GM23338 (cell line): ENCODE data around the gene LIX1L. TPM values are rescaled to one million over a fixed set of nuclear protein-coding genes. Genes with fewer than 3 reads are reported as not detected.
A peak's percentile ranks its signal among the peaks of the same experiment; 100 is the strongest.

Experiments
- ATAC-seq: fragments of 200-7000 bp; cut with Tn5 transposase; 3 replicates; pipeline ENCODE4 v1.9.1; 2020
- DNase-seq: peaks from one replicate; pipeline ENCODE4 v3.0.0-alpha.2; 2015; ENCODE audit warnings: low spot score
- H2AFZ ChIP-seq: fragments of 200-600 bp; sonication (generic); 2 replicates; pipeline ENCODE4 v1.8.0; 2016; ENCODE audit warnings: antibody characterized with exemption, mild to moderate bottlenecking, moderate library complexity
- H3F3A ChIP-seq: fragments of 200-600 bp; sonication (generic); replicated peaks from 2 replicates; pipeline ENCODE4 v1.8.0; 2017; ENCODE audit warnings: antibody characterized with exemption, mixed run types, low read depth
- H3K27ac ChIP-seq: fragments of 200-600 bp; sonication (generic); 2 replicates; pipeline ENCODE4 v1.6.1; 2016; ENCODE audit warnings: low read depth
- H3K27me3 ChIP-seq: fragments of 200-600 bp; sonication (generic); 2 replicates; pipeline ENCODE4 v1.8.0; 2016; ENCODE audit warnings: mild to moderate bottlenecking, mixed run types, moderate library complexity; ENCODE audit not compliant: insufficient read depth
- H3K36me3 ChIP-seq: fragments of 200-600 bp; sonication (generic); 2 replicates; pipeline ENCODE4 v1.8.0; 2016; ENCODE audit warnings: mild to moderate bottlenecking; ENCODE audit not compliant: insufficient read depth
- H3K4me1 ChIP-seq: fragments of 200-600 bp; sonication (generic); 2 replicates; pipeline ENCODE4 v1.8.0; 2016; ENCODE audit warnings: mild to moderate bottlenecking, moderate library complexity; ENCODE audit not compliant: insufficient read depth
- H3K4me2 ChIP-seq: fragments of 200-600 bp; sonication (generic); 2 replicates; pipeline ENCODE4 v1.7.1; 2017; ENCODE audit warnings: mixed run types
- H3K4me3 ChIP-seq: fragments of 200-600 bp; sonication (generic); 2 replicates; pipeline ENCODE4 v1.6.1; 2016; ENCODE audit warnings: mixed run types
- H3K79me2 ChIP-seq: fragments of 200-600 bp; sonication (generic); replicated peaks from 2 replicates; pipeline ENCODE4 v1.8.0; 2017; ENCODE audit warnings: mild to moderate bottlenecking; ENCODE audit not compliant: insufficient read depth
- H3K9me2 ChIP-seq: fragments of 200-600 bp; sonication (generic); 2 replicates; pipeline ENCODE4 v1.8.0; 2017; ENCODE audit not compliant: insufficient read depth
- H4K20me1 ChIP-seq: fragments of 200-600 bp; sonication (generic); replicated peaks from 2 replicates; pipeline ENCODE4 v1.8.0; 2017; ENCODE audit warnings: mild to moderate bottlenecking; ENCODE audit not compliant: insufficient read depth
- H3K27ac Mint-ChIP-seq: 2 replicates; pipeline ENCODE4 v1.8.0; 2020; ENCODE audit warnings: inconsistent platforms, mild to moderate bottlenecking, moderate library complexity, mixed read lengths
- H3K27me3 Mint-ChIP-seq: 3 replicates; pipeline ENCODE4 v1.8.0; 2022; ENCODE audit warnings: low read depth, mild to moderate bottlenecking, moderate library complexity, mixed read lengths, inconsistent platforms; ENCODE audit not compliant: insufficient read depth, poor library complexity
- H3K36me3 Mint-ChIP-seq: 3 replicates; pipeline ENCODE4 v1.8.0; 2021; ENCODE audit warnings: low read depth, mild to moderate bottlenecking, inconsistent platforms, moderate library complexity, mixed read lengths
- H3K4me1 Mint-ChIP-seq: 3 replicates; pipeline ENCODE4 v1.8.0; 2020; ENCODE audit warnings: mild to moderate bottlenecking, inconsistent platforms, mixed read lengths
- H3K4me3 Mint-ChIP-seq: 3 replicates; pipeline ENCODE4 v1.8.0; 2021; ENCODE audit warnings: moderate library complexity, mild to moderate bottlenecking, inconsistent platforms, mixed read lengths
- H3K9me3 Mint-ChIP-seq: 3 replicates; pipeline ENCODE4 v1.8.0; 2020; ENCODE audit warnings: moderate library complexity, mild to moderate bottlenecking, inconsistent platforms, mixed read lengths
- CREB1 ChIP-seq: fragments of 250-450 bp; sonication (Bioruptor Pico); IDR thresholded peaks from 2 replicates; pipeline ENCODE4 v1.5.0; 2020; ENCODE audit warnings: low read depth, mild to moderate bottlenecking, moderate library complexity
- EZH2 ChIP-seq: fragments of 200-600 bp; sonication (generic); IDR thresholded peaks from one replicate; pipeline ENCODE4 v1.8.0; 2017; ENCODE audit warnings: antibody characterized with exemption, mild to moderate bottlenecking, low read depth; ENCODE audit not compliant: unreplicated experiment
- JUNB ChIP-seq: IDR thresholded peaks from one replicate; pipeline ENCODE4 v1.6.1; 2016; ENCODE audit warnings: antibody characterized with exemption; ENCODE audit not compliant: unreplicated experiment
- NANOG ChIP-seq: IDR thresholded peaks from 2 replicates; pipeline ENCODE4 v1.6.1; 2016; ENCODE audit warnings: antibody characterized with exemption, borderline replicate concordance
- POLR2AphosphoS5 ChIP-seq: IDR thresholded peaks from 2 replicates; pipeline ENCODE4 v1.6.1; 2016; ENCODE audit warnings: antibody characterized with exemption, low read depth
- ZNF114 ChIP-seq: fragments of 250-450 bp; sonication (Bioruptor Pico); IDR thresholded peaks from 2 replicates; pipeline ENCODE4 v1.5.0; 2020; ENCODE audit warnings: mild to moderate bottlenecking, moderate library complexity
- long read RNA-seq: library from polyadenylated mRNA; unstranded; transcript quantifications from one replicate; pipeline ENCODE4 v2.0.0, GENCODE V29; 2020; ENCODE audit not compliant: unreplicated experiment
- polyA plus RNA-seq: library from polyadenylated mRNA; unstranded; fragments of >200 nt; fragmentation: Nextera tagmentation; extraction: Ambion mirVana; gene quantifications from 2 replicates; pipeline ENCODE4 v1.2.1, GENCODE V29; 2016
- total RNA-seq: library from RNA; depleted of rRNA; stranded (reverse); fragments of >200 nt; shearing (Covaris generic); gene quantifications from 2 replicates; pipeline ENCODE4 v1.2.3, GENCODE V29; 2014; rRNA removed
- TF ChIP-seq, protein P1 (sequence below), 2 experiments: fragments of 200-600 bp in 1 of 2; sonication (generic) in 1 of 2; conservative IDR thresholded peaks; 2 replicates each; pipeline versions ENCODE4 v1.5.1 to v1.6.1; 2016 to 2017; ENCODE audit warnings: antibody characterized with exemption in 2 of 2, low read depth in 2 of 2, mild to moderate bottlenecking in 2 of 2, moderate library complexity in 1 of 2
- TF ChIP-seq, protein P2 (sequence below): IDR thresholded peaks from one replicate; pipeline ENCODE4 v1.6.1; 2018; ENCODE audit warnings: antibody characterized with exemption; ENCODE audit not compliant: unreplicated experiment

LIX1L gene
- 2.5 and 2.6 TPM in 2 replicates for total RNA-seq
- 0.76 and 1.1 TPM in 2 replicates for polyA plus RNA-seq
- long read RNA-seq = 0 reads

DNA sequence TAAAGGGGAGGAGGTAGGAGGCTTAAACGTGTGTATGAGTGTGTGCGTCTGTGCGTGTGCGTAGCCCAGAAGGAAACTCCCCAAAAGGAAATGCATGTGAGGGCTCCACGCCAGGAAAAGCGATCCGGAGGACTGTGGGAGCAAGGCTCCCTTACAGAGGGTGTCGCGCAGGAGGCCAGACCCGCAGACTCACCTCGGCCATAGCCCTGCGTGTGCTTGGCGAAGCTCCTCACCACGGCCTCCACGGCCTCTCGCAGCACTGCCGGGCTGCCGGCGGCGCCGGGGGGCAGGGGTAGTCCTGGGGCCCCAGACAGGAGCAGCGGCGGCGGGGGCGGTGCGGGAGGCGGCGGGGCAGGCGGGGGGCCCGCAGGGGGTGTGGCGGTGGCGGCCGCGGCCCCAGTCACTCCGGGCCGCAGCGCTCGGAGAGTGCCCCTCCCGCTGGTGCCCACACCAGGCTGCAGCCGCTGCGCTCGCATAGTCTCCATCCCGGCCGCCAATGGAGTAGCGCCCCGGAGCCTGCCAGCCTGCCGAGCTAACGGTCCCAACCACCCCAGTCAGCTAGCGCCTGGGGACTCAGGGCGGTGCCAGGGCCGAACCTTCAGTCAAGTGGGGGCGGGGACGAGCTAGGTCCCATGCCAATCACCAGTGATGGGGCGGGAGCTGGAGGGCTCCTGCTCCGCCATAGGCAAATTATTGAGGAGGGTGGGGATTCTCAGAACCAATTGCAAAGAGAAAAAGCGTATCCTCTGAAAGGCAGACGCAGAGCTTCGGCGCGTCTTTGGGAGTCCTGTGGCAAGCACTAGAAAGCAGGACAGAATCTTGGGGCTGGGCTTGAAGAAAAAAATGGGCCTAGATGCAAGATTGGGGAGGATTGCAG lies at the start of gene LIX1L:
Gene LIX1L (minus strand): TSS at position 575 of the 877 bp plus-strand sequence. CDS start 90 bp downstream, at position 485.
- H3K36me3 ChIP-seq = no peaks in the 10 kb centered on the region
- H3K9me2 ChIP-seq = no peaks in the 10 kb centered on the region
- peaks cover 84% of the 10 kb centered on the region for H3K27me3 ChIP-seq
- H4K20me1 ChIP-seq = no peaks in the 10 kb centered on the region
- Mint-ChIP-seq H3K4me3 (peak within 1 kb of the TSS; percentile 73), H3K27ac (no peak within 1 kb of the TSS), H3K36me3 (no peaks in the 10 kb centered on the region; the same call in 2 of the 3 replicates), H3K4me1 (peaks cover 22% of the 10 kb centered on the region), H3K9me3 (peaks cover 1% of the 10 kb centered on the region; the same call in 2 of the 3 replicates), H3K27me3 (peaks cover 57% of the 10 kb centered on the region)
- H3K4me3 ChIP-seq = peak within 1 kb of the TSS; percentile 72
- H3F3A ChIP-seq = no peaks in the 10 kb centered on the region; the same call in 1 of the 2 replicates
- no peak within 1 kb of the TSS for H3K27ac ChIP-seq
- H2AFZ ChIP-seq = peak within 1 kb of the TSS; percentile 94
- peak; percentile 99 for DNase-seq
- no peaks in the 10 kb centered on the region for H3K79me2 ChIP-seq
- peak; percentile 80 for ATAC-seq
- TF ChIP-seq NANOG (no peak), CREB1 (CRISPR knock-in tag) (0 out of 2 replicates have a peak, but pooled peaks have one; percentile 10), EZH2 (peak; percentile 3), POLR2AphosphoS5 (peak; percentile 49)
- TF ChIP-seq, protein P1, sequence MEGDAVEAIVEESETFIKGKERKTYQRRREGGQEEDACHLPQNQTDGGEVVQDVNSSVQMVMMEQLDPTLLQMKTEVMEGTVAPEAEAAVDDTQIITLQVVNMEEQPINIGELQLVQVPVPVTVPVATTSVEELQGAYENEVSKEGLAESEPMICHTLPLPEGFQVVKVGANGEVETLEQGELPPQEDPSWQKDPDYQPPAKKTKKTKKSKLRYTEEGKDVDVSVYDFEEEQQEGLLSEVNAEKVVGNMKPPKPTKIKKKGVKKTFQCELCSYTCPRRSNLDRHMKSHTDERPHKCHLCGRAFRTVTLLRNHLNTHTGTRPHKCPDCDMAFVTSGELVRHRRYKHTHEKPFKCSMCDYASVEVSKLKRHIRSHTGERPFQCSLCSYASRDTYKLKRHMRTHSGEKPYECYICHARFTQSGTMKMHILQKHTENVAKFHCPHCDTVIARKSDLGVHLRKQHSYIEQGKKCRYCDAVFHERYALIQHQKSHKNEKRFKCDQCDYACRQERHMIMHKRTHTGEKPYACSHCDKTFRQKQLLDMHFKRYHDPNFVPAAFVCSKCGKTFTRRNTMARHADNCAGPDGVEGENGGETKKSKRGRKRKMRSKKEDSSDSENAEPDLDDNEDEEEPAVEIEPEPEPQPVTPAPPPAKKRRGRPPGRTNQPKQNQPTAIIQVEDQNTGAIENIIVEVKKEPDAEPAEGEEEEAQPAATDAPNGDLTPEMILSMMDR (conservative IDR thresholded peaks at IDR 0.05; ENCODE audit: low read depth in 2 of 2) = no peak
- peaks cover 12% of the 10 kb centered on the region for H3K4me1 ChIP-seq
- H3K4me2 ChIP-seq = peak within 1 kb of the TSS; percentile 87

DNA sequence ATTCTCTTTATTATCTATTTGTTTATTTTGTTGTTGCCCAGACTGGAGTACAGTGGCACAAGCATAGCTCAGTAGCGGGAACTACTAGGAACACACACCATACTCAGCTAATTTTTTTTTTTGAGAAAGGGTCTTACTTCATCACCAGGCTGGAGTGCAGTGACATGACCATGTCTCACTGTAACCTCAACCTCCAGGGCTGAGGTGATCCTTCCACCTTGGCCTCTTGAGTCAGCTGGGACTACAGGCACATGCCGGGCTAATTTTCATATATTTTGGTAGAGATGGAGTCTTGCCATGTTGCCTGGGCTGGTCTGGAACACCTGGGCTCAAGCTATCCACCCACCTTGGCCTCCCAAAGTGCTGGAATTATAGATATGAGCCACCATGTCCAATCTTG lies 43.9 kb upstream of the LIX1L start:
- ATAC-seq = no peak
- Mint-ChIP-seq H3K9me3 (no peaks in the 10 kb centered on the region), H3K4me3 (no peak overlapping the region), H3K27ac (no peak overlapping the region), H3K27me3 (peaks cover 12% of the 10 kb centered on the region), H3K4me1 (peaks cover 26% of the 10 kb centered on the region), H3K36me3 (no peaks in the 10 kb centered on the region)
- peaks cover 29% of the 10 kb centered on the region for H3K4me1 ChIP-seq
- no peaks in the 10 kb centered on the region for H3K27me3 ChIP-seq
- no peaks in the 10 kb centered on the region for H4K20me1 ChIP-seq
- H2AFZ ChIP-seq = no peak overlapping the region
- H3K4me2 ChIP-seq = no peak overlapping the region
- H3K36me3 ChIP-seq = no peaks in the 10 kb centered on the region
- H3K27ac ChIP-seq = no peak overlapping the region
- no peak overlapping the region for H3K4me3 ChIP-seq
- TF ChIP-seq, protein P2, sequence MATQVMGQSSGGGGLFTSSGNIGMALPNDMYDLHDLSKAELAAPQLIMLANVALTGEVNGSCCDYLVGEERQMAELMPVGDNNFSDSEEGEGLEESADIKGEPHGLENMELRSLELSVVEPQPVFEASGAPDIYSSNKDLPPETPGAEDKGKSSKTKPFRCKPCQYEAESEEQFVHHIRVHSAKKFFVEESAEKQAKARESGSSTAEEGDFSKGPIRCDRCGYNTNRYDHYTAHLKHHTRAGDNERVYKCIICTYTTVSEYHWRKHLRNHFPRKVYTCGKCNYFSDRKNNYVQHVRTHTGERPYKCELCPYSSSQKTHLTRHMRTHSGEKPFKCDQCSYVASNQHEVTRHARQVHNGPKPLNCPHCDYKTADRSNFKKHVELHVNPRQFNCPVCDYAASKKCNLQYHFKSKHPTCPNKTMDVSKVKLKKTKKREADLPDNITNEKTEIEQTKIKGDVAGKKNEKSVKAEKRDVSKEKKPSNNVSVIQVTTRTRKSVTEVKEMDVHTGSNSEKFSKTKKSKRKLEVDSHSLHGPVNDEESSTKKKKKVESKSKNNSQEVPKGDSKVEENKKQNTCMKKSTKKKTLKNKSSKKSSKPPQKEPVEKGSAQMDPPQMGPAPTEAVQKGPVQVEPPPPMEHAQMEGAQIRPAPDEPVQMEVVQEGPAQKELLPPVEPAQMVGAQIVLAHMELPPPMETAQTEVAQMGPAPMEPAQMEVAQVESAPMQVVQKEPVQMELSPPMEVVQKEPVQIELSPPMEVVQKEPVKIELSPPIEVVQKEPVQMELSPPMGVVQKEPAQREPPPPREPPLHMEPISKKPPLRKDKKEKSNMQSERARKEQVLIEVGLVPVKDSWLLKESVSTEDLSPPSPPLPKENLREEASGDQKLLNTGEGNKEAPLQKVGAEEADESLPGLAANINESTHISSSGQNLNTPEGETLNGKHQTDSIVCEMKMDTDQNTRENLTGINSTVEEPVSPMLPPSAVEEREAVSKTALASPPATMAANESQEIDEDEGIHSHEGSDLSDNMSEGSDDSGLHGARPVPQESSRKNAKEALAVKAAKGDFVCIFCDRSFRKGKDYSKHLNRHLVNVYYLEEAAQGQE = no peak
- TF ChIP-seq JUNB (no peak), CREB1 (CRISPR knock-in tag) (no peak), EZH2 (no peak), POLR2AphosphoS5 (no peak), NANOG (no peak), ZNF114 (CRISPR knock-in tag) (no peak)
- peaks cover 5% of the 10 kb centered on the region; the same call in 1 of the 2 replicates for H3F3A ChIP-seq
- H3K9me2 ChIP-seq = no peaks in the 10 kb centered on the region
- H3K79me2 ChIP-seq = no peaks in the 10 kb centered on the region
- DNase-seq = no peak
